Measurements from ENCODE around the gene C14orf119. TPM values are rescaled to one million over a fixed set of nuclear protein-coding genes. Genes with fewer than 3 reads are reported as not detected.
"Not testable (repeated sequence)": the region's sequence is repeated elsewhere in the genome, so short reads cannot be mapped to it uniquely, and the experiment has no call there.

C14orf119 gene
- total RNA-seq, 2 experiments from 2014 or later = 42.4 to 44.5 TPM

DNA sequence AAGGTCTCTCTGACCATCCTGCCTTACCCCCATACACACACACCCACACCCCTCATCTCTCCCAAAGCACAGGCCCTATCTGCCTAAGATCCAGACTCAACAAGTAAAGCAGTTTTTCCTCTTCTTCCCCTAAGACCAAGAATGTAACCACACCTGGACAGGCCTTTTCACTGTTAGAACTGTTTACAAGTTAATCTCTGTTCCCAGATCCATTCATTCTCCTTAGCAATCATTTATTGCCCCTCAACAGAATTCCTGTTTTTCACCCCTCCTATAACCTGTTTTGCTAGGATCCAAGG, 11.4 kb downstream of the C14orf119 start:
- Histone ChIP-seq H3K79me2 (ENCODE audit: insufficient read depth, low read depth, low read length) (no peaks in the 10 kb centered on the region), H3K4me2 (ENCODE audit: low read length) (no peak overlapping the region), H3K36me3 (ENCODE audit: insufficient read depth, low read length) (no peaks in the 10 kb centered on the region), H3K4me1 (ENCODE audit: insufficient read depth, low read length, poor library complexity, severe bottlenecking) (no peaks in the 10 kb centered on the region), H3K27ac (ENCODE audit: low read depth, low read length, poor library complexity, severe bottlenecking) (no peak overlapping the region), H2AFZ (ENCODE audit: low read length) (no peak overlapping the region), H3K4me3 (ENCODE audit: low read depth, low read length, poor library complexity, severe bottlenecking) (no peak overlapping the region), H3K9me2 (ENCODE audit: insufficient read depth, low read length) (no peaks in the 10 kb centered on the region), H4K20me1 (ENCODE audit: insufficient read depth, low read length) (no peaks in the 10 kb centered on the region), H3K9me3 (ENCODE audit: low read length) (no peaks in the 10 kb centered on the region)
- no TSS peak for BruUV-seq (replicated peaks)
- no peak for DNase-seq (ENCODE audit: low spot score)
- ChIA-PET POLR2A (interaction anchor here (1.2 kb wide), 1 partner anchor 11 kb away, joined by 8 read pairs; the partner anchor contains the start of genes ACIN1 and C14orf119), CTCF (ENCODE audit: unreplicated experiment) (no interaction called here)
- no peak for TF ChIP-seq EZH2phosphoT487 (IDR thresholded peaks at IDR 0.05; ENCODE audit: borderline replicate concordance, low read depth, low read length)
- TF ChIP-seq, protein P1, sequence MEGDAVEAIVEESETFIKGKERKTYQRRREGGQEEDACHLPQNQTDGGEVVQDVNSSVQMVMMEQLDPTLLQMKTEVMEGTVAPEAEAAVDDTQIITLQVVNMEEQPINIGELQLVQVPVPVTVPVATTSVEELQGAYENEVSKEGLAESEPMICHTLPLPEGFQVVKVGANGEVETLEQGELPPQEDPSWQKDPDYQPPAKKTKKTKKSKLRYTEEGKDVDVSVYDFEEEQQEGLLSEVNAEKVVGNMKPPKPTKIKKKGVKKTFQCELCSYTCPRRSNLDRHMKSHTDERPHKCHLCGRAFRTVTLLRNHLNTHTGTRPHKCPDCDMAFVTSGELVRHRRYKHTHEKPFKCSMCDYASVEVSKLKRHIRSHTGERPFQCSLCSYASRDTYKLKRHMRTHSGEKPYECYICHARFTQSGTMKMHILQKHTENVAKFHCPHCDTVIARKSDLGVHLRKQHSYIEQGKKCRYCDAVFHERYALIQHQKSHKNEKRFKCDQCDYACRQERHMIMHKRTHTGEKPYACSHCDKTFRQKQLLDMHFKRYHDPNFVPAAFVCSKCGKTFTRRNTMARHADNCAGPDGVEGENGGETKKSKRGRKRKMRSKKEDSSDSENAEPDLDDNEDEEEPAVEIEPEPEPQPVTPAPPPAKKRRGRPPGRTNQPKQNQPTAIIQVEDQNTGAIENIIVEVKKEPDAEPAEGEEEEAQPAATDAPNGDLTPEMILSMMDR (conservative IDR thresholded peaks at IDR 0.05; ENCODE audit: low read length) = no peak
- intact Hi-C loops (cut with micrococcal nuclease; ENCODE audit: unreplicated experiment) = no loop called here

DNA sequence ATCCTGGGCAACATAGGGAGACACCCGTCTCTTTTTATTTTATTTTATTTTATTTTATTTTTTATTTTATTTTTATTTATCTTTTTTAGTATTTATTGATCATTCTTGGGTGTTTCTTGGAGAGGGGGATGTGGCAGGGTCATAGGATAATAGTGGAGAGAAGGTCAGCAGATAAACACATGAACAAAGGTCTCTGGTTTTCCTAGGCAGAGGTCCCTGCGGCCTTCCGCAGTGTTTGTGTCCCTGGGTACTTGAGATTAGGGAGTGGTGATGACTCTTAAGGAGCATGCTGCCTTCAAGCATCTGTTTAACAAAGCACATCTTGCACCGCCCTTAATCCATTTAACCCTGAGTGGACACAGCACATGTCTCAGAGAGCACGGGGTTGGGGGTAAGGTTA, 12.3 kb downstream of the C14orf119 start:
- CTCF ChIA-PET (ENCODE audit: unreplicated experiment); H3K4me2 ChIP-seq (ENCODE audit: low read length); H3K9me3 ChIP-seq (ENCODE audit: low read length); H3K27ac ChIP-seq (ENCODE audit: low read depth, low read length, poor library complexity, severe bottlenecking); H3K79me2 ChIP-seq (ENCODE audit: insufficient read depth, low read depth, low read length); H3K36me3 ChIP-seq (ENCODE audit: insufficient read depth, low read length); BruUV-seq (replicated peaks); H3K4me3 ChIP-seq (ENCODE audit: low read depth, low read length, poor library complexity, severe bottlenecking); intact Hi-C loops (cut with micrococcal nuclease; ENCODE audit: unreplicated experiment); DNase-seq (ENCODE audit: low spot score); POLR2A ChIA-PET; H2AFZ ChIP-seq (ENCODE audit: low read length); H3K4me1 ChIP-seq (ENCODE audit: insufficient read depth, low read length, poor library complexity, severe bottlenecking); H3K9me2 ChIP-seq (ENCODE audit: insufficient read depth, low read length); H4K20me1 ChIP-seq (ENCODE audit: insufficient read depth, low read length): not testable (repeated sequence)

DNA sequence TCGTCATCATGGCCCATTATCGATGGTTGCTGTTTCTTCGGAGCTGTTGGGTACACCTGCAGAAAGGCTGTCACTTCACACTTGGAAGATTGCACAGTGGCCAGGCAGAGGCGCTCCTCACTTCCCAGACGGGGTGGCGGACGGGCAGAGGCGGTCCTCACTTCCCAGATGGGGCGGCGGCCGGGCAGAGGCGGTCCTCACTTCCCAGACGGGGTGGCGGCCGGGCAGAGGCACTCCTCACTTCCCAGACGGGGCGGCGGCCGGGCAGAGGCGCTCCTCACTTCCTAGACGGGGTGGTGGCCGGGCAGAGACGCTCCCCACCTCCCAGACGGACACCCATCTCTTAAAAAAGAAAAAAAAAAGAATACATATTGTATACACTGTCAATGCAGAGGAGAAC, 12.9 kb downstream of the C14orf119 start:
- H3K36me3 ChIP-seq (ENCODE audit: insufficient read depth, low read length); POLR2A ChIA-PET; DNase-seq (ENCODE audit: low spot score); H3K9me2 ChIP-seq (ENCODE audit: insufficient read depth, low read length); intact Hi-C loops (cut with micrococcal nuclease; ENCODE audit: unreplicated experiment); H3K27ac ChIP-seq (ENCODE audit: low read depth, low read length, poor library complexity, severe bottlenecking); H3K4me1 ChIP-seq (ENCODE audit: insufficient read depth, low read length, poor library complexity, severe bottlenecking); H4K20me1 ChIP-seq (ENCODE audit: insufficient read depth, low read length); H3K9me3 ChIP-seq (ENCODE audit: low read length); H3K4me3 ChIP-seq (ENCODE audit: low read depth, low read length, poor library complexity, severe bottlenecking); H2AFZ ChIP-seq (ENCODE audit: low read length); CTCF ChIA-PET (ENCODE audit: unreplicated experiment); BruUV-seq (replicated peaks); H3K4me2 ChIP-seq (ENCODE audit: low read length); H3K79me2 ChIP-seq (ENCODE audit: insufficient read depth, low read depth, low read length): not testable (repeated sequence)

DNA sequence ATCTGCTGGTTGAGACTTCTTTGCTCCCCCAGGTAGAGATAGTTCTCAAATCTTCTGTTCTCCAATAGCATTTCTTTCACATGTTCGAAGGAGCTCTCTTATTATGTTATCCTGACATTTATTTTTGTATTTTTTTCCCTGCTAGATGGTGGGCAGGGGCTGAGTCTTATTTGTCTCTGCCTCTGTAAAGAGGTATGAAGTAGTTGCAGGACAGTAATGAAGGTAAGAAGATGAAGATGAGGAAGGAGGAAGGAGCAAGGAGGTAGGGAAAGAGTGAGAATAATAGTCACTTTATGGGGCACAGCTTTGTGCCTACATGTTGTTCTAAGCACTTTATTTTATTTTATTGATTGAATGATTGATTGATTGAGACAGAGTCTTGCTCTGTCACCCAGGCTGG, 14.5 kb downstream of the C14orf119 start:
- Histone ChIP-seq H3K4me1 (ENCODE audit: insufficient read depth, low read length, poor library complexity, severe bottlenecking) (no peaks in the 10 kb centered on the region), H2AFZ (ENCODE audit: low read length) (no peak overlapping the region), H3K9me3 (ENCODE audit: low read length) (no peaks in the 10 kb centered on the region), H3K79me2 (ENCODE audit: insufficient read depth, low read depth, low read length) (no peaks in the 10 kb centered on the region), H3K36me3 (ENCODE audit: insufficient read depth, low read length) (no peaks in the 10 kb centered on the region), H3K4me3 (ENCODE audit: low read depth, low read length, poor library complexity, severe bottlenecking) (no peak overlapping the region), H4K20me1 (ENCODE audit: insufficient read depth, low read length) (no peaks in the 10 kb centered on the region), H3K9me2 (ENCODE audit: insufficient read depth, low read length) (no peaks in the 10 kb centered on the region), H3K27ac (ENCODE audit: low read depth, low read length, poor library complexity, severe bottlenecking) (no peak overlapping the region), H3K4me2 (ENCODE audit: low read length) (no peak overlapping the region)
- intact Hi-C loops (cut with micrococcal nuclease; ENCODE audit: unreplicated experiment) = no loop called here
- ChIA-PET POLR2A (no interaction called here), CTCF (ENCODE audit: unreplicated experiment) (interaction anchor here (0.8 to 1.7 kb wide), 3 partner anchors 10 to 41 kb away, joined by 3 to 4 read pairs (median 4); no protein-coding TSS in a partner anchor)
- TF ChIP-seq EZH2phosphoT487 (IDR thresholded peaks at IDR 0.05; ENCODE audit: borderline replicate concordance, low read depth, low read length) = no peak
- TF ChIP-seq, protein P1 (conservative IDR thresholded peaks at IDR 0.05; ENCODE audit: low read length) = no peak
- DNase-seq (ENCODE audit: low spot score) = no peak
- BruUV-seq (replicated peaks) = no TSS peak

Measured in OCI-LY7 (cell line).